HUES48 (cell line): Measurements from ENCODE around the gene CMSS1.

ENCODE experiments used
- H3K27ac ChIP-seq: one replicate; pipeline ENCODE4 v1.7.0; 2013; ENCODE audit warnings: low read depth, low read length, inconsistent platforms
- H3K27me3 ChIP-seq: 2 replicates; pipeline ENCODE4 v1.6.1; 2013; ENCODE audit warnings: mild to moderate bottlenecking, low read length; ENCODE audit not compliant: control insufficient read depth, insufficient read depth
- H3K36me3 ChIP-seq: 2 replicates; pipeline ENCODE4 v1.6.1; 2013; ENCODE audit warnings: low read length; ENCODE audit not compliant: control insufficient read depth, insufficient read depth
- H3K4me1 ChIP-seq: 2 replicates; pipeline ENCODE4 v1.6.1; 2013; ENCODE audit warnings: mild to moderate bottlenecking, low read length; ENCODE audit not compliant: control insufficient read depth, insufficient read depth
- H3K4me3 ChIP-seq: 2 replicates; pipeline ENCODE4 v1.5.1; 2013; ENCODE audit warnings: mild to moderate bottlenecking, low read depth, low read length
- H3K9ac ChIP-seq: 2 replicates; pipeline ENCODE4 v1.6.1; 2013; ENCODE audit warnings: mild to moderate bottlenecking, low read depth, low read length, moderate library complexity
- H3K9me3 ChIP-seq: 2 replicates; pipeline ENCODE4 v1.6.1; 2013; ENCODE audit warnings: low read length; ENCODE audit not compliant: control insufficient read depth, insufficient read depth

The CMSS1 gene

GRCh38 chr3:99952306-99952705, 134.6 kb downstream of the CMSS1 start:
- no peaks in the 10 kb centered on the region for H3K9me3 ChIP-seq
- H3K9ac ChIP-seq = no peak overlapping the region
- H3K27ac ChIP-seq = no peak overlapping the region
- no peaks in the 10 kb centered on the region for H3K36me3 ChIP-seq
- H3K4me1 ChIP-seq = peaks cover 22% of the 10 kb centered on the region
- no peaks in the 10 kb centered on the region for H3K27me3 ChIP-seq
- H3K4me3 ChIP-seq = no peak overlapping the region

- Histone ChIP-seq H3K36me3 (no peaks in the 10 kb centered on the region), H3K27me3 (no peaks in the 10 kb centered on the region), H3K27ac (no peak overlapping the region), H3K4me1 (peaks cover 13% of the 10 kb centered on the region), H3K4me3 (no peak overlapping the region), H3K9ac (no peak overlapping the region), H3K9me3 (no peaks in the 10 kb centered on the region)
These were observed 135.9 kb downstream of the CMSS1 start for GRCh38 chr3:99953596-99953995.

- Histone ChIP-seq H3K4me3 (no peak overlapping the region), H3K9me3 (no peaks in the 10 kb centered on the region), H3K4me1 (peaks cover 11% of the 10 kb centered on the region; the same call in 1 of the 2 replicates), H3K27ac (no peak overlapping the region), H3K9ac (no peak overlapping the region), H3K36me3 (no peaks in the 10 kb centered on the region), H3K27me3 (no peaks in the 10 kb centered on the region)
These were observed 137.4 kb downstream of the CMSS1 start for GRCh38 chr3:99954914-99955644.

- Histone ChIP-seq H3K27ac (no peak overlapping the region), H3K4me1 (peaks cover 11% of the 10 kb centered on the region; the same call in 1 of the 2 replicates), H3K36me3 (no peaks in the 10 kb centered on the region), H3K4me3 (no peak overlapping the region), H3K9me3 (no peaks in the 10 kb centered on the region), H3K27me3 (no peaks in the 10 kb centered on the region), H3K9ac (no peak overlapping the region)
These were observed 138.3 kb downstream of the CMSS1 start for GRCh38 chr3:99955773-99956562.

- Histone ChIP-seq H3K4me3 (no peak overlapping the region), H3K9me3 (no peaks in the 10 kb centered on the region), H3K27me3 (no peaks in the 10 kb centered on the region), H3K9ac (no peak overlapping the region), H3K27ac (no peak overlapping the region), H3K36me3 (no peaks in the 10 kb centered on the region), H3K4me1 (peaks cover 11% of the 10 kb centered on the region; the same call in 1 of the 2 replicates)
These were observed 139.6 kb downstream of the CMSS1 start for GRCh38 chr3:99957151-99957796.

- H3K27ac ChIP-seq = no peak overlapping the region
- no peaks in the 10 kb centered on the region for H3K27me3 ChIP-seq
- H3K9me3 ChIP-seq = no peaks in the 10 kb centered on the region
- no peak overlapping the region for H3K4me3 ChIP-seq
- no peak overlapping the region for H3K9ac ChIP-seq
- H3K36me3 ChIP-seq = no peaks in the 10 kb centered on the region
- H3K4me1 ChIP-seq = peaks cover 8% of the 10 kb centered on the region; the same call in 1 of the 2 replicates
These were observed 140.7 kb downstream of the CMSS1 start for GRCh38 chr3:99958222-99958912.

GRCh38 chr3:99960123-99960878, 142.6 kb downstream of the CMSS1 start:
- H3K4me1 ChIP-seq = peaks cover under 1% of the 10 kb centered on the region; the same call in 1 of the 2 replicates
- no peak overlapping the region for H3K9ac ChIP-seq
- no peaks in the 10 kb centered on the region for H3K9me3 ChIP-seq
- no peaks in the 10 kb centered on the region for H3K27me3 ChIP-seq
- H3K27ac ChIP-seq = no peak overlapping the region
- H3K4me3 ChIP-seq = no peak overlapping the region
- H3K36me3 ChIP-seq = no peaks in the 10 kb centered on the region

GRCh38 chr3:99960941-99961340, 143.3 kb downstream of the CMSS1 start:
- H3K4me3 ChIP-seq = no peak overlapping the region
- H3K27ac ChIP-seq = no peak overlapping the region
- no peaks in the 10 kb centered on the region for H3K9me3 ChIP-seq
- no peaks in the 10 kb centered on the region for H3K36me3 ChIP-seq
- H3K9ac ChIP-seq = no peak overlapping the region
- no peaks in the 10 kb centered on the region for H3K27me3 ChIP-seq
- no peaks in the 10 kb centered on the region for H3K4me1 ChIP-seq

- no peaks in the 10 kb centered on the region for H3K36me3 ChIP-seq
- no peaks in the 10 kb centered on the region for H3K27me3 ChIP-seq
- H3K9ac ChIP-seq = no peak overlapping the region
- no peaks in the 10 kb centered on the region for H3K4me1 ChIP-seq
- no peaks in the 10 kb centered on the region for H3K9me3 ChIP-seq
- no peak overlapping the region for H3K27ac ChIP-seq
- H3K4me3 ChIP-seq = no peak overlapping the region
These were observed 144.3 kb downstream of the CMSS1 start for GRCh38 chr3:99961756-99962515.

- no peaks in the 10 kb centered on the region for H3K9me3 ChIP-seq
- H3K4me3 ChIP-seq = no peak overlapping the region
- H3K27ac ChIP-seq = no peak overlapping the region
- H3K36me3 ChIP-seq = no peaks in the 10 kb centered on the region
- no peaks in the 10 kb centered on the region for H3K4me1 ChIP-seq
- no peak overlapping the region for H3K9ac ChIP-seq
- H3K27me3 ChIP-seq = no peaks in the 10 kb centered on the region
These were observed 145.0 kb downstream of the CMSS1 start for GRCh38 chr3:99962703-99963102.
